ENCODE data around the gene RAB29.
"Not testable (repeated sequence)": the region's sequence is repeated elsewhere in the genome, so short reads cannot be mapped to it uniquely, and the experiment has no call there.

RAB29 gene

DNA sequence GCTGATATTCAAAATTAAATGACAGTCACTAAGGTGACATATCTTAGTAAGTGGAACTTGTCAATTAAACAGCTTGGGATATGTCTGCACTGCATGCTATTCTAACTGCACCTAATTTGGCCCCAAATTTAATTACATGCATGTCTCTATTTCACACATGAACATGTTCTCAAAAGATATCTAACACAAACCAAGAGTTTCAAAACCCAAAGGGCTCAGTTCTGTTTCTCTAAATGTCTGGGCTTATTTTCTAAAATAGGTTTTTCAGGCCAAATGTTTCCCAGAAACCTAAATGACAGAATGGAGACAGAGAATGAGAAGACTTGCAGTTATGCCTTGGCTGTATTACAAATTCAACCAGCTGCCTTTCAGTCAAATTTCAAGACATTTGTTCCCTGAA lies 11.3 kb downstream of the RAB29 start:
- DNase-seq, result no peak

DNA sequence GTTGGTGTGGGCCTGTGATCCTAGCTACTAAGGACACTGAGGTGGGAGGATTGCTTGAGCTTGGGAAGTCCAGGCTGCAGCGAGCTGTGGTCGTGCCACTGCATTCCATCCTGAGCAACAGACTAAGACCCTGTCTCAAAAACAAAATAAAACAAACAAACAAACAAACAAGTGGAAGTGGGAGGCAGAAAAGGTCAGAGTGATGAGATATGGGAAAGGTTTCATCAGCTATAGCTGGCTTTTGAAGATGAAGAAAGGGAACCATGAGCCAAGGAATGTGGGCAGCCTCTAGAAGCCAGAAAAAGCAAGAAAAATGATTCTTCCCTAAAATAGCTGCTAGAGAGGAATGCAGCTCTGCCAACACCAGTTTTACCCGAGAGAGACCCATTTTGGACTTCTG lies 14.7 kb downstream of the RAB29 start:
- peak; percentile 30 to 54 (median 35) for DNase-seq

DNA sequence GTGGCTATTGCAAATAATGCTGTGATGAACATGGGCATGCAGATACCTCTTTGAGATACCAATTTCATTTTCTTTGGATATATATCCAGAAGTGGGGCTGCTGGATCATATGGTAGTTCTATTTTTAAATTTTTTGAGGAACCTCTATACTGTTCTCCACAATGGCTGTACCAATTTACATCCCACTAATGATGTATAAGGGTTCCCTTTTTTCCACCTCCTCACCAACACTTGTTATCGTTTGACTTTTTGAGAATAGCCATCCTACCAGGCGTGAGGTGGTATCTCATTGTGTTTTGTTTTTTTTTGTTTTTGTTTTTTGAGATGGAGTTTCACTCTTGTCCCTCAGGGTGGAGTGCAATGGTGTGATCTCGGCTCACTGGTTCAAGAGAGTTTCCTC lies 18.7 kb downstream of the RAB29 start:
- no peak for DNase-seq

DNA sequence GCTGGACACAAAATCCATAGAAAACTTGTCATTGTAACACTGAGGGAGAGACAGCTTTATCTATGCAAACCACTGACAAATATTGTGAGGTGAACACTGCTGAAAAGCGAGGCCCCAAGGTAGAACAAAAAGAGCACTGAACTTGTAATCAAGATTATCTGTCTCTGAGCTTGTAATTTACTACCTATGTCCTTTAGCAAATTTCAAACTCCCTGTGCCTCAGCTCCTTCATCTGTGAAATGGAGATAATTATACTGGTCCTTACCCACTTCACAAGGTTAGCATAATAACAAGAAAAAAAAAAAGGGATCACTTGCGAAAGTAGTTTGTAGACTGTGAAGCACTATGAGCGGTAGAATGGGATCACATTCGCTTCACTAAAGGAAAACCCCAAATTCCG lies 20.4 kb downstream of the RAB29 start:
- DNase-seq, result no peak

DNA sequence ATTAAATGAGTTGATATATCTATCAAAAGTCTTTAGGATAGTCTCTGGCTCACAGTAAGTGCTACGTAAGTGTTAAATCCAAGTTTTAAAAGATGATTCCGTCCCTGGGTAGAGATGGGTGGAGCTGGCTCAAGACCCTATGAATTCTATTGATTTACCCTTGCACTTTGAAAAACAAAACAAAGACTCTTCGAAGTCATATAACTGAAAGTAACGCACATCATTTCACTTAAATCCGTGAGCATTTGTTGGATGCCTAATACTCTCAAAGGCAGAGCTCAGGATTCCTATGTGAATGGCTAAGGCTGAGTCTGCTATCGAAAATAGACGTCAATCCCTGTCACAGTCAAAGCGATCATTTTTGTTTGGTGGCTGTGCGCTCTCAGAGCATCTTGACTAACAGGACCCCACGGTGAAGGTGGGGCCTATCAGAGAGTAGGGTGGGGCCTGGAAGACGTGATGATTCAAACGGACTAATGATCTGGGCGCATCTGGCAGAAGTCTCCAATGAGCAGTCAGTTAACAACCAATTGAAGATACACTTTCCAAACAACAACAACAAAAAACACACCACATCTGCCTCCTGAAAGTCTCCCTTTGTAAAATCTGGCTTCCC lies 24.1 kb downstream of the RAB29 start:
- DNase-seq, result peak in 2 of 3 donors; percentile 37 to 39

DNA sequence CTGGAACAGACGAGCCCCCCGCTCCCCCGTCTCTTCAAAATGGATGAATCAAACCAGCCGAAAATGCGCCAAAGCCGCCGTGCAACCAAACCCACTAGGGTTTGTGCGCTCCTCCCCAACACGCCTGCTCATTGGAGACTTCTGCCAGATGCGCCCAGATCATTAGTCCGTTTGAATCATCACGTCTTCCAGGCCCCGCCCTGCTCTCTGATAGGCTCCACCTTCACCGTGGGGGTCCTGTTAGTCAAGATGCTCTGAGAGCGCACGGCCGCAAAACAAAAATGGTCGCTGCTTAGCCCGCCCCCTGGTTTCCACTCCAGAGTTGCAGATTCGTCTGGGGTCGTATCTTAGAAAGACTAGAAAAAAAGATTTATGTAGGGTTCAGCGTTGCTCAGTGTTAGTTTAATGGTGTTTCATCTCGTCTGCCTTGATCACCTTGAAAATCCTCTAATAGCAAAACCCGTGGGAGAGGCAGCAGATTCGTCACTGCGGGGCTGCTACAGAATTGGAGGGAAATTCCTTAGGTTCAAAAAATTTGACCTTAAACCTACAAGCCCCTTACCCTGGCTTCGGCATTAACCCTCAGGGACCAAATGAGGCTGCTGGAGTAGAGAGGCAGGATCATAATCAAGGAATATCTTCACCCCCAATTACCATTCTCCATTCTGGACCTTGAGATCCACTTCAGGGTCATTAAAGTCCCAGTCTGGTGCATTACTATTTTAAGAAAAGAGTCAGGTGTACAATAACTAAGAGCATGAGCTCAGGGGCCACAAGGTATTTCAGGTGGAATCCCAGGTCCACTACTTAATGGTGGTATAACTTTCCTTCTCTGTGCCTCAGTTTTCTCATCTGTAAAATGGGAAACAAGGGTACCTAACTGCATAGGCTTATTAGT lies 24.9 kb downstream of the RAB29 start, which contains the start of gene NUCKS1:
Gene NUCKS1 (minus strand): TSS at position 45 of the 898 bp plus-strand sequence. CDS start 209 bp downstream, outside the sequence.
- peak; percentile 97 to 99 (median 98) for DNase-seq

DNA sequence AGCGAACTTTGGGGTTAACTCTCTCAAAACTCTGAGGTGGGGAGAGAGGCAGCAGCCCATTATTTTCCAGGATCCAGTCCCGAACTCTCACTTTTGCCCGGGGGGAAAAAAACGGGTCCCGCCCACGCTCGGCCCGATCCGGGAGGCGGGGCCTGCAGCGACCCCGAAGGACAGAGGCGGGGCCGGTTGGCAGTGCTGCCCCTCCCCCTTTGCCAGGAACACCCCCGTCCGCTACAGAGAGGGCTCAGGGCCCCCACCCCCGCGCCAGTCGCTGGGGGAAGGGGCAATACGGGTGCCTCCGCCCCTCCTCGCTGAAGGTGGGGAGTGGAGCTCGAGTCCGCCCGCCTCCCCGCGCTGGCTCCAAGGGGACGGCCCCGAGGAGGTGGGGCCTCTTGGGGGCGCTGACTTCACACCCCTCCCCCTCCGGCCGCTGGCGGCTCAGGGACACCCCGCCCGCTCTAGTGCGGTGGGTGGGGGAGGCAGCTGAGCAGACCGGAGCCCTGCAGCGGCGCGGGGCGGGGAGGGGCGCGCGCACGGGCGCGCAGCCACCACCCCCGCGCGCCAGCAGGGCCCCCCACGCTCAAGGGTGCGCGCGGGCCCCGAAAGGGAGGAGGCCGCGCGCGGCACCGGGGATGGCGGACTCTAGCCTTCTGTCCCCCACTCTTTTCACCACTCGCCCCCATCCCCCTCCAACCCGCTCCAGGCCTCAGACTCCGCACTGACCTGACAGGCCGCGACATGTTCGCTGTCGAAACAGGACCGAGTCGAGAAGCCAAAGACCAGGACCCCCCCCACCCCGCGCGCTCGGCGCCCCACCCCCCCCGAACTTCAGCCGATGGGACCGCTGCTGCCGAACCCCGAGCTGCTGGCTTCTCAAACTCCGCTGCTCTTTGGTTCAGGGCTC lies 25.8 kb downstream of the RAB29 start:
- DNase-seq, result peak; percentile 96 to 99 (median 96)

DNA sequence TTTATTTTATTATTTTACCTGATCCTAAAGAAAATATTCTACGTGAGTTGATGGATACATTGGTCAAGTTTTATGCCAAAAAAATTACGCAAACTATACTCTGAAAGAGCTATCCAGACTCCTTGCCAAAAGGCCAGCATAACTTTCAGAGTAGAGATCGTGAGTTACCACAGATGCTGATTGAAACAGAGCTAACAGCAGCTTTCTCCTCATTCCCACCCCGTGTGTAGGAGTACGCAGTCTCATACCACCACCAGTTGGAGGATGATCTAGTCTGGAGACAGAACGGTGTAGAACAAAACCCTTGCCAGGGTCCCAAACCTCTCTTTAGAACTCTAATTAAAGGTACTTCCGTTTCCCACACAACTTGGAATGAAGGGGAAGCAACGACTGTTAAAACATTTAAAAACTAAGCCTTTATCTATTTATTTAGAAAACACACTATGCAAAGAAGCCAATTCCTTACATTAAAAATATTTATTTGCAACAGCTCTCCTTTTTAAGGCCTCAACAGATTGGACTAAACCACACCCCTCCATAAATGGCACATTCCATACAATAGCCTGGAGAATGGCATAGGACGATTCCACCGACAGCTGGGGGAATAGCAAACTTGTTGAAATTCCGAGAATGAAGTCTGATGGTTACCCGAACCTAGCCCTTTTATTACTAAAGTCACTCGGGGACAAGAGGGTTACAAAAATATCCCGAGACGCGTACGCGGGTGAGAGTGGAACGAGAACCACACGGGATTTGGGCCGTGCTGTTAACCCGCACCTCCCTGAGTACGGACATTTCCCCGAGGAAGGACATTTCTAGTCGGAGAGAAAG lies 26.7 kb downstream of the RAB29 start:
- DNase-seq, result peak; percentile 82 to 84 (median 83)

DNA sequence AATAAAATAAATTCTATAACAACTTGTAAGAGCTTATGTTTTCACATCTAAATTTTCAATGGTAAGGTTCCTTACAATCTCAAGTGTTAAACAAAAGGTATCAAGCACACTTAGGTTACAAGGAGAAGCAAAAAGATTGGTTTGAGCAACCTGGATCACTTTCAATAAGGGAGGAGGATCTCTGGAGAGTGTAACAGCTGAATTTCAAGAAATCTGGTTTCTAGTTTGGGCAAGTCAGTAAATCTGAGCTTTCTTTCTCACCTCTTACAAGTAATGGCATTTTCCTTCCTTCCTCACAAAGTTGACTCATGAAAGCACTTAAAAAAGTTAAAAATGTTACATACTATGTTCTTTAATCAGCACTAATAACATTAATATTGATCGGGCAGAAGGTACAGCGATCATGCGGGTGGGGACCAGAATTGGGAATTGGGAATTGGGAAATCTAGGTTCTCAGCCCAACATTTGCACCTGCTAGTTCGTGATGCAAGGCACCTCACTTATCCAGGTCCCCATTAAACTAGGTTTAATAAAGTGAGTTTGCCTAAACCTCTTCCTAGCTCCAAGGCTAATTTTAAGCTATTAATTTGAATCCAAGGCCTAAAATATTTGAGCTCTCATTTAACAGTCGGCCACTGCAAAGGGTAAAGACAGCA lies 28.4 kb downstream of the RAB29 start:
- DNase-seq, result no peak

DNA sequence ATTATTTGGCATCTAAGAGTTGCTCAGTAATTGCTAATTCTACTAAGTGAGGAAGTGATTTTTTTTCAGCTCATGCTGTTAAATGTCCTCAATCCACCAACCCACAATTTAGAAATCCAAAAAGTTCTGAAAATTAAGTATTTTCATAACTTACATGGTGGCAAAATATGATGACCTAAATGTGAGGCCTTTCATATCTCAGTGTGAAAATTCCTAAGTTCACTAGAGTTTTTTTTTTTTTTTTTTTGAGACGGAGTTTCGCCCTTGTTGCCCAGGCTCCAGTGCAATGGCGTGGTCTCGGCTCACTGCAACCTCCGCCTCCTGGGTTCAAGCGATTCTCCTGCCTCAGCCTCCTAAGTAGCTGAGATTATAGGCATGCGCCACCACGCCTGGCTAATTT lies 30.9 kb downstream of the RAB29 start:
- DNase-seq, result no peak

DNA sequence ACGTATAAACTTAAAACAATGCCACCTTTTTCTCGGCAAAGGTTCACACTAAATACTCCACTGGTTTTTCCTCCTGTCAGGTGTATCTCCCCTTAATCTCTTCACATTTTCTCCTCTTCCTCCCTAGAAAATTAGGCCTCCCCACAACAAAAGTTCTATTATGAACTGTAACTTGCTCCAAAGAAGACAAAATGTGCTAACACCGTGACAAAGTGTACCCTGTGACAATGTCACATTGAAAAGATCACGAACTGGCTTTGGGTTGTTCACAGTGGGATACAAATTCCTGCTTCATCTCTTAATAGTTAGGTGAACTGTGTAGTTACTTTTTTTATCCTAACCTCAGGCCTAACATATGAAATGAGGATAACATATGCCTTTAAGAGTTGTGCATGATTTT lies 31.3 kb downstream of the RAB29 start:
- no peak for DNase-seq

DNA sequence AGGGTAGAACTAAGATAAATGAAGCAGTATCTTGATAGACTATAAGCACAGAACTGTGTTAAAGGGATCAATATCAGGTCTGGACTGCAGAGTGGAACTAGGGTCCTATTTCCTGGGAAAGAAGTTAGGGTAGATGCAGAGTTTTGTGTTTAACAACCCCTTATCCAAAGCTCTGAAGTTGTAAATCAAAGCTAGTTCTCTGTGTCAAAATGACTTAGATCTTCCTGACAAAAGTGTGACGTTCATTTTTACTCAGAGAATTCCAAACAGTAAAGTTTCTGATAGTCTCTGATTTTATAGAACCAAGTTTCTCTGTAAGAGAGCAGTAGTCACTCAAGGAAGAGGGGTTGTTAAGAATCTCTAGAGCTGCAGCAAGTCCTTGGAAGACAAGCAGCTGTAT lies 33.6 kb downstream of the RAB29 start:
- no peak for DNase-seq

DNA sequence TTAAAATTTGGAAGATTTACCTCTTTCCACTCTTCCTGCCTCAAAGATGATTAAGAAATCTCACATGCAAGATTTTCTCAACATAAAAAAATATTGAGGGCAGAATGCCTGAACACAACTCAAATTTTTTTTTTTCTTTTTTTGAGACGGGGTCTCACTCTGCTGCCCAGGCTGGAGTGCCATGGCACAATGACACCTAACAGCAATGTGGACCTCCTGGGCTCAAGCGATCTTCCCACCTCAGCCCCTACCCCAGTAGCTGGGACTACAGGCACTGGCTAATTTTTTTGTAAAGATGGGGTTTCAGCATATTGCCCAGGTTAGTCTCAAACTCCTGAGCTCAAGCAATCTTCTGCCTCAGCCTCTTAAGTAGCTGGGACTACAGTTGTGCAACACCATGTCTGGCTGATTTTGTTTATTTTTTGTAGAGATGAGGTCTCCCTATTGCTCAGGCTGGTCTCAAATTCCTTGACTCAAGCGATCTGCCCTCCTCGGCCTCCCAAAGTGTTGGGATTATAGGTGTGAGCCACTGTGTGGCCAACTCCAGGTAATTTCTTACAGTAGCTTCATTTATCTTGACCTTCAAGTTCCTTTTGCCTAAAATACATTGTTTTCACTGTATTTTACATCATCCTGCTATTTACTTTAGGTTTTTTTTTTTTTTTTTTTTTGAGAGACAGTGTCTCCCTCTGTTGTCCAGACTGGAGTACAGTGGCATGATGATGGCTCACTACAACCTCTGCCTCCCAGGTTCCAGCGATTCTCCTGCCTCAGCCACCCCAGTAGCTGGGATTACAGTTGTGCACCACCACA lies 35.7 kb downstream of the RAB29 start:
- DNase-seq, result no peak

DNA sequence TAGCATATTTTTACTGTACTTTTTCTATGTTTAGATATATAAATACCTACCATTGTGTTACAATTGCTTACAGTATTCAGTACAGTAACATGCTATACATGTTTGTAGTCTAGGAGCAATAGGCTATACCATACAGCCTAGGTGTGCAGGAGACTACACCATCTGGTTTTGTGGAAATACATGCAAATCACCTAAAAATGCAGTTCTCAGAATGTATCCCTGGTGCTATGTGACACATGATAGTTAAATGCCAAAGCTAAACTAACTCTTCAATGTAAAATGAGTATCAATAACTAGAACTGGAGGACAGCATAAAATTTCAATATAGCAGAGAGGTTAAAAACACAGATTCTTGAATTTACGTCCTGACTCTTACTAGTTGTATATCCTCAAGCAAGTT lies 40.1 kb downstream of the RAB29 start:
- no peak for DNase-seq

DNA sequence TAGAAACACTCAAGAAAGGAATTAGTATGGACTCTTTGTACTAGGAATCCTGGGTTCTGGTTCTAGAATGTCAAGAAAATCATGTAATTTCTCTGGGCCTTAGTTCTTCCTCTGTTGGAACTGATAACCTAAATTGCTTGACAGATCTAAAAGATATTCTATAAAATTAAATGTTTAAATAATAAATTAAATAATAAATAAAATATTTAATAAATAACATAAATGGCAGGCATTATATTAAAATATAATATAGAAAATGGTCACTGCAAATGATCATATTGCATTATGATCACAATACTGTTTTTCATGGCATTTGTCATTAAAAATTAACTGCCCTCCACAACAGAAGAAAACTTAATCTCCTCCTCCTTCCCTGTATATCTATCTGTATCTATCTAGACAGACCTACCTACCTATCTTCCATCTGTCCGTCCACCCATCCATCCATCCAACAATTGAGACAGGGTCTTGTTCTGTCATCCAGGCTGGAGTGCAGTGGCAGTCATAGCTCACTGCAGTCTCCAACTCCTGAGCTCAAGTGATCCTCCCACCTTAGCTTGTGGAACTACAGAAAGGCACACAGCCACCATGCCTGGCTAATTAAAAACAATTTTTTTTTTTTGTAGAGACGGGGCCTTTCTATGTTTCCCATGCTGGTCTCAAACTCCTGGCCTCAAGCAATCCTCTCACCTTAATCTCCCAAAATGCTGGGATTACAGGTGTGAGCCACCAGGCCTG lies 41.7 kb downstream of the RAB29 start:
- DNase-seq, result no peak

DNA sequence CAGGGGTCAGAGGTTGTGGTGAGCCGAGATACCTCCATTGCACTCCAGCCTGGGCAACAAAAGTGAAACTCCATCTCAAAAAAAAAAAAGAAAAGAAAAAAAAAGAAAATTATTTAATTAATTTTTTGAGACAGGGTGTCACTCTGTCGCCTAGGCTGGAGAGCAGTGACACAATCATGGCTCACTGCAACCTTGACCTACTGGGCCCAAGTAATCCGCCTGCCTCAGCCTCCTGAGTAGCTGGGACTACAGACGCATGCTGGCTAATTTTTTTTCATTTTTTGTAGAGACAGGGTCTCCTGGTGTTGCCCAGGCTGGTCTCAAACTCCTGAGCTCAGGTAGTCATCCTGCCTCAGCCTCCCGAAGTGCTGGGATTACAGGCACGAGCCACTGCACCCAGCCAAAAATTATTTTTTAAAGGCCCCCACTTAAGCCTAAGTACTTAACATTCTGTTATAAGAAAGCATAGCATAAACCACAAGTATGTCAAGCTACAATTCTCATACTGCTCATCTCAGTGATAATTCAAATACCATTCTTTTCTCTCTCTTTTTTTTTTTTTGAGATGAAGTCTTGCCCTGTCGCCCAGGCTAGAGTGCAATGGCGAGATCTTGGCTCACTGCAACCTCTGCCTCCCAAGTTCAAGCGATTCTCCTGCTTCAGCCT lies 45.2 kb downstream of the RAB29 start:
- DNase-seq, result no peak

DNA sequence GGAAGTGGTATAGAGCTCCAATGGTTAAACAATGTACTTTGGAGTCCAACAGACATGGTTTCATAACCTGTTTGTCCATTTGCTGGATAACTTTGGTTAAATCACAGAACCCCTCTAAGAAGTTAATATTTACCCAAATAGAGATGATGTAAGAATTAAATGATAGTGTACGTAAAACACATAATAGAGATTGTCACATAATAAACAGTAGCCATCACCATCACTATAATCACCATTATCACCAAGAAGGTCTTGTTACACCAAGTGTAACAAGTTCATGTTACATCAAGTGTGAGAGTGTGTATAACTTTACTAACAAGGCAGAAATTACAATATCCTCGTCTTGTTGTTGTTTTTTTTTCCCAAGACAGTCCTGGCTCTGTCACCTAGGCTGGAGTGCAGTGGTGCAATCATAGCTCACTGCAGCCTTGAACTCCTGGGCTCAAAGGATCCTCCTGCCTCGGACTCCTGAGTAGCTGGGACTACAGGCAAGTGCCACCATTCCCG lies 48.6 kb downstream of the RAB29 start:
- no peak for DNase-seq

DNA sequence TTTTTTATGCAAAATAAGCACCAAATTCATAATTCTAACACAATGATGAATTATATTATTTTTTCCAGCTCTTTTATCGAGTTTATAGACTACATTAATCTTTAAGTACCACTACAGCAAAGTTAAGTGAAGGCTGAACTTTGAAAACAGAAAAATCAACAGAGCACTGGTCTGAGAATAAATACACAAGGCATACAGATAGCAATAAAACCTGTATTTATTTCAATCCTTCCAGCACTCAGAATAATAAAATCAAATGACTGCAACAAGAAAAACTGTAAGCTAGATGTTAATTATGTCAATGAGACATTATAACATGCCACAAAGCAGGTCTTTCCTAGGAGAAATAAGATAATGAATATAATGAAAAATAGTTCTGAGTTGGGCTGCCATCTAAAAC lies 49.8 kb downstream of the RAB29 start:
- no peak for DNase-seq

DNA sequence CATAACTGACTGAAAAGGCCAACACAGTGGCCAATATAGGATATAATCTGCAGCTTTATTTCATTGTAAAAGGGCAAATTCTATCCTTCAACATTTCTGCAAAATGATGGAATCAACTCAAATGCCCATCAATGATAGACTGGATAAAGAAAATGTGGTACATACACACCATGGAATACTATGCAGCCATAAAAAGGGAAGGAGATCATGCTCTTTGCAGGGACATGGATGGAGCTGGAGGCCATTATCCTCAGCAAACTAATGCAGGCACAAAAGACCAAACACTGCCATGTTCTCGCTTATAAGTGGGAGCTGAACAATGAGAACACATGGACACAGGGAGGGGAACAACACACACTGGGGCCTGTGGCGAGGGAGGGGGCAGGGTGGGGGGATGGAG lies 54.5 kb downstream of the RAB29 start:
- DNase-seq, result not testable (repeated sequence)

All from suppressor macrophage treated with lipopolysaccharide for 1 hour (primary cell).